SK-N-SH treated with all-trans-retinoic acid at 6 μM for 48 hours (cell line): ENCODE data around the gene TANGO6.
A peak's percentile ranks its signal among the peaks of the same experiment; 100 is the strongest.

ENCODE experiments used
- ATAC-seq: fragments of 200-7000 bp; cut with Tn5 transposase; 3 replicates; pipeline ENCODE4 v1.9.1; 2020; ENCODE audit warnings: mild to moderate bottlenecking, moderate library complexity
- ARNTL ChIP-seq: fragments of 450-650 bp; formaldehyde crosslinking; IDR thresholded peaks from 2 replicates; pipeline ENCODE4 v1.5.0; 2020; ENCODE audit warnings: low read depth, mild to moderate bottlenecking, moderate library complexity, borderline replicate concordance
- CREB5 ChIP-seq: fragments of 250-450 bp; sonication (Bioruptor Pico); IDR thresholded peaks from 2 replicates; pipeline ENCODE4 v1.5.1; 2020; ENCODE audit warnings: low read depth, mild to moderate bottlenecking, moderate library complexity
- CSRNP3 ChIP-seq: fragments of 250-450 bp; sonication (Bioruptor Pico); IDR thresholded peaks from 2 replicates; pipeline ENCODE4 v1.5.1; 2021; ENCODE audit warnings: mild to moderate bottlenecking, moderate library complexity
- ESRRG ChIP-seq: fragments of 250-450 bp; sonication (Bioruptor Pico); IDR thresholded peaks from 2 replicates; pipeline ENCODE4 v1.6.1; 2021; ENCODE audit warnings: mild to moderate bottlenecking
- ISL1 ChIP-seq: fragments of 250-450 bp; sonication (Bioruptor Pico); IDR thresholded peaks from 2 replicates; pipeline ENCODE4 v2.1.2; 2022; ENCODE audit warnings: mild to moderate bottlenecking, moderate library complexity
- OSR1 ChIP-seq: fragments of 250-450 bp; sonication (Bioruptor Pico); IDR thresholded peaks from 2 replicates; pipeline ENCODE4 v1.8.0; 2022; ENCODE audit warnings: moderate library complexity, mild to moderate bottlenecking, inconsistent platforms
- PATZ1 ChIP-seq: fragments of 250-450 bp; sonication (Bioruptor Pico); IDR thresholded peaks from 2 replicates; pipeline ENCODE4 v1.8.0; 2020; ENCODE audit warnings: mild to moderate bottlenecking, moderate library complexity, borderline replicate concordance
- PPARA ChIP-seq: fragments of 250-450 bp; sonication (Bioruptor Pico); IDR thresholded peaks from 2 replicates; pipeline ENCODE4 v1.5.0; 2020; ENCODE audit warnings: mild to moderate bottlenecking, borderline replicate concordance
- TOX ChIP-seq: fragments of 250-450 bp; sonication (Bioruptor Pico); IDR thresholded peaks from 2 replicates; pipeline ENCODE4 v1.8.0; 2021; ENCODE audit warnings: mild to moderate bottlenecking, moderate library complexity, borderline replicate concordance
- ZC3H10 ChIP-seq: fragments of 250-450 bp; sonication (Bioruptor Pico); IDR thresholded peaks from 2 replicates; pipeline ENCODE4 v1.5.1; 2021; ENCODE audit warnings: mild to moderate bottlenecking, moderate library complexity
- ZFP3 ChIP-seq: fragments of 250-450 bp; sonication (Bioruptor Pico); IDR thresholded peaks from 2 replicates; pipeline ENCODE4 v1.5.0; 2020; ENCODE audit warnings: mild to moderate bottlenecking, moderate library complexity
- ZFP30 ChIP-seq: fragments of 450-650 bp; formaldehyde crosslinking; IDR thresholded peaks from 2 replicates; pipeline ENCODE4 v1.5.0; 2022; ENCODE audit warnings: mild to moderate bottlenecking, moderate library complexity
- ZNF565 ChIP-seq: fragments of 450-650 bp; formaldehyde crosslinking; conservative IDR thresholded peaks from 2 replicates; pipeline ENCODE4 v1.5.0; 2020; ENCODE audit warnings: low read depth, mild to moderate bottlenecking, moderate library complexity
- ZNF8 ChIP-seq: fragments of 450-650 bp; formaldehyde crosslinking; IDR thresholded peaks from 2 replicates; pipeline ENCODE4 v1.5.0; 2020; ENCODE audit warnings: mild to moderate bottlenecking, moderate library complexity

Gene TANGO6

GRCh38 chr16:69132424-69133252 is 289.3 kb downstream of the TANGO6 start, which contains the start of the genes CHTF8 and UTP4:
TSS of gene CHTF8 (minus strand) at chr16:69132588. CDS start at chr16:69121458, 11,130 bp downstream.
TSS of gene UTP4 (plus strand) at chr16:69132649. CDS start at chr16:69133460, 811 bp downstream.
- peak; percentile 92 for ATAC-seq
- TF ChIP-seq PATZ1 (CRISPR knock-in tag) (no peak), CREB5 (CRISPR knock-in tag) (no peak), ARNTL (no peak), ZFP3 (CRISPR knock-in tag) (no peak), ZFP30 (no peak), PPARA (CRISPR knock-in tag) (no peak), ZNF565 (CRISPR knock-in tag) (no peak), OSR1 (CRISPR knock-in tag) (no peak), ZC3H10 (CRISPR knock-in tag) (no peak), ZNF8 (no peak), TOX (CRISPR knock-in tag) (no peak), ESRRG (CRISPR knock-in tag) (no peak)

- ATAC-seq, result no peak
- TF ChIP-seq ISL1 (CRISPR knock-in tag) (no peak), CSRNP3 (no peak), ZNF8 (no peak)
These were observed 290.1 kb downstream of the TANGO6 start for GRCh38 chr16:69133373-69133954.
